Activated CD4-positive, alpha-beta memory T cell treated with anti-CD3 and anti-CD28 coated beads for 36 hours (primary cell): ENCODE data around the gene ACADVL. TPM values are rescaled to one million over a fixed set of nuclear protein-coding genes. Genes with fewer than 3 reads are reported as not detected.
"Not testable (repeated sequence)": the region's sequence is repeated elsewhere in the genome, so short reads cannot be mapped to it uniquely, and the experiment has no call there.

ENCODE experiments used
- CTCF ChIA-PET: fragments of 350-600 bp; sonication (Branson Sonifier 250); formaldehyde crosslinking; loops from one replicate; lab custom pipeline; 2021; ENCODE audit warnings: antibody characterized with exemption, inconsistent platforms; lab: Charles Lee
- POLR2A ChIA-PET: fragments of 350-600 bp; sonication (Branson Sonifier 250); formaldehyde crosslinking; loops from one replicate; lab custom pipeline; 2021; ENCODE audit warnings: antibody characterized with exemption; lab: Charles Lee
- DNase-seq: peaks from one replicate; pipeline ENCODE4 v3.0.0-alpha.2; 2020
- H3K27ac Mint-ChIP-seq: one replicate; pipeline ENCODE4 v1.8.0; 2021; ENCODE audit warnings: mixed read lengths
- H3K27me3 Mint-ChIP-seq: one replicate; pipeline ENCODE4 v1.8.0; 2021; ENCODE audit warnings: mixed read lengths
- H3K36me3 Mint-ChIP-seq: one replicate; pipeline ENCODE4 v1.8.0; 2021; ENCODE audit warnings: mixed read lengths
- H3K4me1 Mint-ChIP-seq: one replicate; pipeline ENCODE4 v1.8.0; 2021; ENCODE audit warnings: low read depth, mixed read lengths
- H3K4me3 Mint-ChIP-seq: one replicate; pipeline ENCODE4 v1.8.0; 2021; ENCODE audit warnings: mild to moderate bottlenecking, mixed read lengths
- H3K9me3 Mint-ChIP-seq: one replicate; pipeline ENCODE4 v1.8.0; 2021; ENCODE audit warnings: mixed read lengths
- intact Hi-C: fragments of 100-400 bp; cut with micrococcal nuclease; formaldehyde crosslinking; loops from one replicate; pipeline ENCODE4 v1.15.1; 2023
- total RNA-seq, 2 experiments: library from RNA; stranded (reverse); gene quantifications; one replicate each; pipeline ENCODE4 v1.2.3, GENCODE V29; 2021

ACADVL gene
- 100 to 1,000 TPM; 332 to 340 TPM for total RNA-seq

DNA sequence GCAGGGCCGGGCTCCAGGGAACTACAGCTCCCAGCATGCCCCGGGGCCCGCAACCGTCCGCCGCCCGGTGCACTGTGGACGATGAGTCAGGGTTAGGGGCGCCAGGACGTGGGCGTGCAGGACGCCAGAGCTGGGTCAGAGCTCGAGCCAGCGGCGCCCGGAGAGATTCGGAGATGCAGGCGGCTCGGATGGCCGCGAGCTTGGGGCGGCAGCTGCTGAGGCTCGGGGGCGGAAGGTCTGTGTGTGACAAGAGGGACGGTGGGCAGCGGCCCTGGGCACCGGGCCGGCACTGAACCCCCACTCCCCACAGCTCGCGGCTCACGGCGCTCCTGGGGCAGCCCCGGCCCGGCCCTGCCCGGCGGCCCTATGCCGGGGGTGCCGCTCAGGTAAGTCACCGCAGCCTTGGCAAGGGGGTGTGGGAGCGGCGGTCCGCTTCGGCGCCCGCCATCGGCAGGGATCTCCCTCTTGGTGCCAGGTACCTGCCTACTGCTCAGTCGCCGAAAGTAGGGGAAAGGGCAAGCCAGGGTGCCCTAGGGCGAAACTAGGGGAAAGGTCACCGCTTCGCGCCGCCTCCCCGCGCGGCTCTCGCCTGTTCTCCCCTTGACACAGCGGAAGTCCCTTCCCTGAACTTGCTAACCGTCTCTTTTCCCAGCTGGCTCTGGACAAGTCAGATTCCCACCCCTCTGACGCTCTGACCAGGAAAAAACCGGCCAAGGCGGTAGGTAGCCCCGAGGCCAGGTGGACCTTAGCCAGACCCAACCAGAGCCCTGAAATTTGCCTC is at the start of gene ACADVL, which contains the start of gene DLG4:
ACADVL (plus strand) TSS at position 127 of the 781 bp plus-strand sequence; CDS start at position 174, 47 bp downstream.
DLG4 (minus strand) TSS at position 25 of the 781 bp plus-strand sequence.
- intact Hi-C loops, result loop anchor here (2.0 kb wide), 1 partner anchor 77 kb away; no protein-coding TSS in a partner anchor
- Mint-ChIP-seq H3K9me3 (no peaks in the 10 kb centered on the region), H3K4me1 (peaks cover 53% of the 10 kb centered on the region), H3K27ac (peak within 1 kb of the TSS; percentile 92), H3K27me3 (no peaks in the 10 kb centered on the region), H3K36me3 (peaks cover 25% of the 10 kb centered on the region), H3K4me3 (peak within 1 kb of the TSS; percentile 90)
- ChIA-PET CTCF (interaction anchor here (0.8 to 4.2 kb wide), 15 partner anchors 10 to 174 kb away, joined by 3 to 48 read pairs (median 8); partner anchors contain the start of genes CTDNEP1, DVL2, ELP5 and GABARAP), POLR2A (interaction anchor here (0.6 to 4.9 kb wide), 11 partner anchors 10 to 175 kb away, joined by 3 to 33 read pairs (median 4); partner anchors contain the start of genes DVL2, GABARAP and PHF23)
- peak; percentile 90 for DNase-seq

DNA sequence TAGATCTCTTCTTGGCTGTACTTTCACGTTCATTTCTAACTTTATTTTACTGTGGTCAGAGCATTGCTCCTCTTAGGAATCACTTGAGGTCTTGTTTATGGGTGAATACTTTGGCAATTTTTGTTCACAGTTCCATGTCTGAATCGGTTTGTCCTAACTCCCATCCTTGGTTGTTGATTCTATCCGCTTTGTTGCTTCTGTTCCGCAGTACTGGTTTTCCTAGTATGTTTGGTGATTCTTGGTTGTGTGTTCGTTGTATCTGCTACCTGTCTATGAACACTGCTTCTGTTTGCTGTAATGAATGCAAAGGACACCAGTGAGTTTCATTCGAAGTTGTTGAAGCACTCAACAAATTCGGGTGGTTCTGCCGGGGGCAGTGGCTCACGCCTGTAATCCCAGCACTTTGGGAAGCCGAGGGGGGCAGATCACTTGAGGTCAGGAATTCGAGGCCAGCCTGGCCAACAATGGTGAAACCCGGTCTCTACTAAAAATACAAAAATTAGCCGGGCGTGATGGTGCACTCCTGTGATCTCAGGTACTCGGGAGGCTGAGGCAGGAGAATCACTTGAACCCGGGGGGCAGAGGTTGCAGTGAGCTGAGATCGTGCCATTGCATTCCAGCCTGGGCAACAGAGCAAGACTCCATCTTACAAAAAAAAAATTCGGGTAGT is 47.1 kb upstream of the ACADVL start:
- POLR2A ChIA-PET, H3K9me3 Mint-ChIP-seq, H3K36me3 Mint-ChIP-seq, intact Hi-C loops, DNase-seq, H3K4me1 Mint-ChIP-seq, H3K4me3 Mint-ChIP-seq, CTCF ChIA-PET, H3K27me3 Mint-ChIP-seq, H3K27ac Mint-ChIP-seq: not testable (repeated sequence)

DNA sequence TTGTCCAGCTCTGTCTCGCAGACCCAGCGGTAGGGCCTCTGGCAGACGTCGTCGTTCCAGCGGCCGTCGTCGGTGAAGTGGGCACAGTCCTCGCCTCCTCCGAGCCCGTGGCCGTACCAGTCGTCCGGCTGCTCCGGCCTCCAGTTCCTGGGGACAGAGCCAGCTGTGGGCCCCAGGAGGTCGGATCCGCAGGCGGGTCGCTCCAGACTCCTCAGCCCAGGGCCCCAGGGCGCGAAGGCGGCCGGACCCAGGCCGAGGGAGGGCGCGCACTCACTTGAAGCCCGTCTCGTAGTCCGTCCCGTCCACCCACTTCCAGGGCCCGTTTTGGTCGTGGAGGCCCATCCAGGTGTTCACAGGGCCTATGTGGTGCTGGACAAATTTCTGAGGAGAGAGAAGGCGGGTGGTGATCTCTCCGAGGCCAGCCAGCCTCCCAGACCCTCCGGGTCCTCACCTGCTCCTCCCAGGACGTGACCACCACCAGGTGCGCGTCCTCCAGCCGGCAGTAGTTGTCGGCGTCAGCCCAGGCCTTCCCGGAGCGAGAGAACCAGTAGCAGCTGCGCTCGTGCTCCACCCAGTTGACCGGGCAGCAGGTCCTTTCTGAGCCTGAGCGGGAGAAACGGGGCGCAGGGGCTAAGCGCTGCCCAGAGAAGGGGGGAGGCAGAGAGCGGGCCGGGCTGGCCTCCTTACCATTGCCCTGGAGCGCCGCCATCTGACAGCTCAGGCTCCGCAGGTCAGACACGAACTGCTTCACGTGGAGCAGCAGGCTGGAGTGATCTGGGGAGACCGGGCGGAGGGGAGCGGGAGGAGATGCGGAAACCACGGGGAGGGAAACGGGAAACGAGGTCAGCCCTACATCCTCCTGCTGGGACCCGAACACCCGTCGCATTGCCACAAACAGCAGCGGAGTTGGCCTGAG is 45.8 kb upstream of the ACADVL start:
- peak; percentile 70 for DNase-seq
- no peak overlapping the region for H3K27ac Mint-ChIP-seq
- H3K27me3 Mint-ChIP-seq, result peaks cover 12% of the 10 kb centered on the region
- intact Hi-C loops, result no loop called here
- ChIA-PET POLR2A (interaction anchor here (0.6 kb wide), 1 partner anchor 41 kb away, joined by 3 read pairs; no protein-coding TSS in a partner anchor), CTCF (interaction anchor here (1.2 to 1.7 kb wide), 2 partner anchors 40 to 128 kb away, joined by 4 to 6 read pairs; no protein-coding TSS in a partner anchor)
- no peak overlapping the region for H3K4me3 Mint-ChIP-seq
- H3K4me1 Mint-ChIP-seq, result peaks cover 11% of the 10 kb centered on the region
- H3K9me3 Mint-ChIP-seq, result peaks cover 6% of the 10 kb centered on the region
- peaks cover 2% of the 10 kb centered on the region for H3K36me3 Mint-ChIP-seq

DNA sequence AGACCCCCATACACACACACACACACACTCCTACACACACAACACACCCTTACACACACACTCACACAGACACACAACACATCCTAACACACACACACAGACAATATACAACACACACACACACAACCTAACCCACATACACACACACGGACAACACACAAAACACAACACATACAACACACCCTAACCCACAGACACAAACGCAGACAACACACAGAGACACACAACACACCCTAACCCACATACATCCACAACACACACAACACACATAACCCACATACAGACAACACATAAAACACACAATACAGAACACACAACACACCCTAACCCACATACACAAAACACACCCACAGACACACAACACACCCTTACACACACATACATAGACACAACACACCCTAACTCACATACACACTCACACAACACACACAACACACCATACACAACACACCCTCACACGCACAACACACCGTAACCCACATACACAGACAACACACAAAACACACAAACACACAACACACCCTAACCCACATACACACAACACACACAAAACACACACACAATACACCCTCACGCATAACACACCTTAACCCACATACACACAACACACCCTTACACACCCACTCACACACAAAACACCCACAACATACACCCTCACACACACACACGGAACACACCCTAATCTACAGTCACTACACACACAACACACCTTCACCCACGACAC is 45.0 kb upstream of the ACADVL start:
- ChIA-PET POLR2A (no interaction called here), CTCF (interaction anchor here (1.2 to 1.7 kb wide), 2 partner anchors 41 to 129 kb away, joined by 4 to 6 read pairs; no protein-coding TSS in a partner anchor)
- Mint-ChIP-seq H3K27ac (no peak overlapping the region), H3K27me3 (peaks cover 12% of the 10 kb centered on the region), H3K4me3 (no peak overlapping the region), H3K36me3 (no peaks in the 10 kb centered on the region), H3K4me1 (peaks cover 11% of the 10 kb centered on the region), H3K9me3 (no peaks in the 10 kb centered on the region)
- DNase-seq, result no peak
- intact Hi-C loops, result no loop called here

DNA sequence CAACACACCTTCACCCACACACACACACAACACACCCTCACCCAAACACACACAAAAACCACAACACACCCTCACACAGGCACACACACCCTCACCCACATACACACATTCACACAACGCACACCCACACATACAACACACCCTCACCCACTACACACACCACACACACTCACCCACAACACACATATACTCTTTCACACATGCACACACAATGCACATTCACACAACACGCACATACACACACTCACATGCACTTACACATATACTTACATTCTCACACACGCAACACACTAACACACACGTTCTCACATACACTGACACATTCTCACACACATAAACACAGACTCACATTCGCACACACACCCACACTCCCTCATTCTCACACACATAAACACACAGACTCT is 44.4 kb upstream of the ACADVL start:
- ChIA-PET CTCF (no interaction called here), POLR2A (no interaction called here)
- H3K27ac Mint-ChIP-seq, result no peak overlapping the region
- no peaks in the 10 kb centered on the region for H3K36me3 Mint-ChIP-seq
- no peak for DNase-seq
- no peaks in the 10 kb centered on the region for H3K9me3 Mint-ChIP-seq
- intact Hi-C loops, result no loop called here
- H3K4me1 Mint-ChIP-seq, result peaks cover 11% of the 10 kb centered on the region
- no peak overlapping the region for H3K4me3 Mint-ChIP-seq
- peaks cover 12% of the 10 kb centered on the region for H3K27me3 Mint-ChIP-seq

DNA sequence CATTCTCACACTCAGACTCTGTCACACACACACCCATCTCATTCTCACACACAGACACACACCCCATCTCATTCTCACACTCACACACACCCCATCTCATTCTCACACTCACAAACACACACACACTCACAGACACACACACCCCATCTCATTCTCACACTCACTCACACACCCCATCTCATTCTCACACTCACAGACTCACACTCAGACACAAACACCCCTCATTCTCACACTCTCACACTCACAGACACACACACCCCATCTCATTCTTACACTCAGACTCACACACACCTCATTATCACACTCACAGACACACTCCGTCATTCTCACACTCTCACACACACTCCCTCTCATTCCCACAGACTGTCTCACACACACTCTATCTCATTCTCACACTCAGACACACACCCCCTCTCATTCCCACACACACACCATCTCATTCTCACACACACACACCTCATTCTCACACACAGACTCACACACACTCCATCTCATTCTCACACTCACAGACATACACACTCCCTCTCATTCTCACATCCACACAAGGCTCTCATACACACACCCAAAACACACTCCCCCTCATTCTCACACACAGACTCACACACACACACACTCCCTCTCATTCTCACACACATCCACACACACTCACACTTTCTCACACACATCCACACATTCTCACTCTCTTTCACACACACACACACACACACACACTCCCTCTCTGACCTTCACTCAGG is 43.5 kb upstream of the ACADVL start:
- peaks cover 11% of the 10 kb centered on the region for H3K4me1 Mint-ChIP-seq
- no peak for DNase-seq
- ChIA-PET POLR2A (no interaction called here), CTCF (interaction anchor here (1.3 to 2.6 kb wide), 10 partner anchors 9 to 155 kb away, joined by 4 to 22 read pairs (median 7); partner anchors contain the start of gene SLC16A11)
- intact Hi-C loops, result no loop called here
- no peak overlapping the region for H3K27ac Mint-ChIP-seq
- H3K9me3 Mint-ChIP-seq, result no peaks in the 10 kb centered on the region
- H3K27me3 Mint-ChIP-seq, result peaks cover 12% of the 10 kb centered on the region
- H3K36me3 Mint-ChIP-seq, result no peaks in the 10 kb centered on the region
- H3K4me3 Mint-ChIP-seq, result no peak overlapping the region

DNA sequence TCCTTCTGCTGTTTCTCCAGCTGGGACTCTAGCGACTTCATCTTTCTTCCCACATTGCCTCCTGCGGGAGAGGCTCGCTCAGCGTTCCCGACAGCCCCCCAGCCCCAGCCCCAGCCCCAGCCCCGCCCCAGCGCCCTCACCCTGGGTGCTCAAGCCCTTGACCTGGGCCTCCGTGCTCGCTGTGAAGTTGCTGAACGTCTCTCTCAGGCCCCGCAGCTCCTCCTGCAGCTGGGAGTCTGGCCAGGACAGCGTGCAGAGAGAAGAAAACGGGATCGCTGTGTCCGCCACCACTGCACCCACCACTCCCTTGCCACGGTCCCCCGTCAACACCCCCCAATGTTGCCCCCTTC is 42.9 kb upstream of the ACADVL start:
- Mint-ChIP-seq H3K4me3 (no peak overlapping the region), H3K27ac (no peak overlapping the region), H3K36me3 (no peaks in the 10 kb centered on the region), H3K27me3 (peaks cover 12% of the 10 kb centered on the region), H3K4me1 (peaks cover 11% of the 10 kb centered on the region), H3K9me3 (no peaks in the 10 kb centered on the region)
- ChIA-PET POLR2A (interaction anchor here (0.9 kb wide), 1 partner anchor 131 kb away, joined by 3 read pairs; no protein-coding TSS in a partner anchor), CTCF (interaction anchor here (0.8 to 2.6 kb wide), 24 partner anchors 9 to 162 kb away, joined by 4 to 22 read pairs (median 6); partner anchors contain the start of genes ACADVL, DLG4, SLC16A11 and SLC16A13)
- intact Hi-C loops, result loop anchor here (1.0 kb wide), 2 partner anchors 41 to 131 kb away; no protein-coding TSS in a partner anchor
- DNase-seq, result no peak

DNA sequence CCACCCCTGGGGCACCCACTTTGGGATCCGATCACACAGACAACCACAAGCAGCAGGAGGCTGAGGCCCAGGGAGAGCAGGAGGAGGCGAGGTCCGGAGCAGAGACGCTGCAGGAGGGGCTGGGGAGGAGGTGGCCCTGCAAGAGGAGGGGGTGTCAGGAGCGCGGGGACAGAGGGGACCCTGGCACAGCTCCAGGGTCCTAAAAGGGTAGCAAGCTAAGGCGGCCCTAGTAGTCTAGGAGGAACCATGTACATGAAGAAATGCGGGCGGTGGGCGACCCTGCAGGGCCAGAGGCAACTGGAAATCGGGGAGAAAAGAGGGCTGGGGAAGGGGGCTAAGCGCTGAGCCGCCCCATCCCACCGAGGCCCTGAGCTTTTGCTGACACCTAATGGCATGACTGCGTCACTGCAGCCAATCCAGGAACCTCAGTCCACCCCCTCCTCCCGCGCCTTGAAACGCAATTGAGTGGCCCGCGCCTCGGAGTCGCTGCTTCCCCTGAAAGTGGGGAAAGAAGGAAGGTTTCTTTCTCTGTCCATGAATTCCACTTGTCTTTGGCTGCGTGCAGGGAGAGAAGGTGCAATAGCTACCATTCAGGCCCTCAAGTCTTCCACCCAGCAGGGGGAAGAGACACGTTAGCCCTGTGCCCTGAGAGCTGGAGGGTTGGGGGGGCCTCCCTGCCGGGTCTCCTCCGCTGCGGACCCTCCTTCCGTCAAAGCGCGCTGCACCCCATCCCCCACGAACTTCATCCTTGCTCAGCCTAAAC is 42.4 kb upstream of the ACADVL start:
- peaks cover 11% of the 10 kb centered on the region for H3K4me1 Mint-ChIP-seq
- intact Hi-C loops, result loop anchor here (1.0 kb wide), 2 partner anchors 41 to 131 kb away; no protein-coding TSS in a partner anchor
- H3K36me3 Mint-ChIP-seq, result no peaks in the 10 kb centered on the region
- H3K9me3 Mint-ChIP-seq, result no peaks in the 10 kb centered on the region
- peak overlapping the region; percentile 58 for H3K4me3 Mint-ChIP-seq
- H3K27me3 Mint-ChIP-seq, result peaks cover 12% of the 10 kb centered on the region
- peak; percentile 76 for DNase-seq
- CTCF ChIA-PET, result interaction anchor here (0.8 to 2.6 kb wide), 26 partner anchors 8 to 162 kb away, joined by 3 to 22 read pairs (median 5); partner anchors contain the start of genes ACADVL, DLG4, SLC16A11 and SLC16A13
- no peak overlapping the region for H3K27ac Mint-ChIP-seq
- POLR2A ChIA-PET, result interaction anchor here (0.9 kb wide), 1 partner anchor 132 kb away, joined by 3 read pairs; no protein-coding TSS in a partner anchor

DNA sequence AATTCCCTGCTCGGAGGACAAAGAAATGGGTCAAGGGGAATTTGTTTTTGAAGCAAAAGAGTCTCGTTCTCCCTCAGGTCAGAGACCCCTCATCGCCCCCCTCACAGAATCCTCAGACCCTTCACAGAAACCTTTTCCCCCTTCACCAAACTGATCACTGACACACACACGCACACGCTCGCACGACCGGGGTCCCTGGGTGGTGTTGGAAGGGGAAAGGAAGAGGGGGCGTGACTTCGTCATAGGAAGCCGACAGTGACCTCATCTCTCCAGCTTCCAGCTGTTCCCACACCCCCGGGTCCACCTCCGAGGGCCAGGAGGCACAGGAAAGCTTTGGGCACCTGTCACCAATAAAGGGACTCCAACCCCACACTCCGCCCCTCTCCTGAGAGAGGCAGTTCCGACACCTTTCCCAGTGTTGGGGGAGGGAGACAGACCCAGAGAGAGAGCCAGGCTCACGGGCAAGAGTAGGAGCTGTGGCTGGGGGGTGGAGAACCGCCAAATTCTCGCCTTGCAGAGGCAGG is 41.7 kb upstream of the ACADVL start:
- Mint-ChIP-seq H3K9me3 (no peaks in the 10 kb centered on the region), H3K4me1 (peaks cover 11% of the 10 kb centered on the region), H3K36me3 (no peaks in the 10 kb centered on the region), H3K27me3 (peaks cover 12% of the 10 kb centered on the region), H3K4me3 (peak overlapping the region; percentile 58), H3K27ac (no peak overlapping the region)
- intact Hi-C loops, result loop anchor here (1.0 kb wide), 2 partner anchors 42 to 132 kb away; no protein-coding TSS in a partner anchor
- CTCF ChIA-PET, result interaction anchor here (0.7 to 2.6 kb wide), 24 partner anchors 8 to 163 kb away, joined by 3 to 22 read pairs (median 6); partner anchors contain the start of genes ACADVL, DLG4 and SLC16A11
- POLR2A ChIA-PET, result no interaction called here
- peak; percentile 29 for DNase-seq
